Tibial nerve (tissue), 4 donors: ENCODE measurements around the gene KL. TPM values are rescaled to one million over a fixed set of nuclear protein-coding genes. Genes with fewer than 3 reads are reported as not detected.

Experiments used
- DNase-seq, 2 donors: peaks; one replicate each; pipeline ENCODE4 v3.0.0-alpha.2; 2019; ENCODE audit warnings: low spot score in 2 of 2
- H3K27ac ChIP-seq, 4 donors: fragments of 200-600 bp; sonication (generic) in 3 of 4; one replicate each; pipeline ENCODE4 v1.5.1; 2017 to 2019; ENCODE audit warnings: mild to moderate bottlenecking in 1 of 4
- H3K27me3 ChIP-seq, 2 donors: fragments of 200-600 bp; sonication (generic) in 1 of 2; one replicate each; pipeline versions ENCODE4 v1.5.1 to v1.6.0; 2017 to 2019
- H3K36me3 ChIP-seq, 3 donors: fragments of 200-600 bp; sonication (generic); one replicate each; pipeline ENCODE4 v1.5.1; 2018 to 2019
- H3K4me1 ChIP-seq, 4 donors: fragments of 200-600 bp; sonication (generic) in 3 of 4; one replicate each; pipeline ENCODE4 v1.5.1; 2017 to 2019
- H3K4me3 ChIP-seq, 4 donors: fragments of 200-600 bp; sonication (generic) in 3 of 4; one replicate each; pipeline ENCODE4 v1.5.1; 2017 to 2019; ENCODE audit warnings: mild to moderate bottlenecking in 1 of 4, moderate library complexity in 1 of 4
- H3K9me3 ChIP-seq, 4 donors: fragments of 200-600 bp; sonication (generic) in 3 of 4; one replicate each; pipeline ENCODE4 v1.5.1; 2017 to 2019
- EP300 ChIP-seq, 2 donors: sonication (generic); formaldehyde crosslinking; IDR thresholded peaks; one replicate each; pipeline ENCODE4 v1.6.1; 2017; ENCODE audit warnings: antibody characterized with exemption in 2 of 2, mild to moderate bottlenecking in 1 of 2
- POLR2A ChIP-seq, 2 donors: fragments of 450-650 bp; IDR thresholded peaks; one replicate each; pipeline ENCODE4 v1.6.1; 2017; ENCODE audit warnings: antibody characterized with exemption in 2 of 2, mild to moderate bottlenecking in 2 of 2, moderate library complexity in 2 of 2
- WGBS, 2 donors: methylation state at CpG; one replicate each; pipeline ENCODE4 v1.1.5; 2018; 5-methylcytosine and 5-hydroxymethylcytosine counted together
- total RNA-seq, 4 donors: library from RNA; depleted of rRNA; stranded (reverse); fragments of >200 nt; gene quantifications; one replicate each; pipeline ENCODE4 v1.1.0, GENCODE V29; 2016
- TF ChIP-seq, protein P1 (sequence below), 5 experiments: fragments of 200-600 bp in 3 of 5; fragments of 450-650 bp in 2 of 5; sonication (generic) in 3 of 5; IDR thresholded peaks; one replicate each; pipeline ENCODE4 v1.5.1; 2016 to 2019; ENCODE audit warnings: antibody characterized with exemption in 5 of 5, mild to moderate bottlenecking in 3 of 5, moderate library complexity in 2 of 5

The KL gene
- total RNA-seq, 4 donors from 2014 or later = 5.1 to 7.3 (median 6.9) TPM

GRCh38 chr13:33092073-33092987 lies 76.1 kb downstream of the KL start:
- DNase-seq = no peak
- H3K27ac ChIP-seq = no peak overlapping the region
- H3K4me3 ChIP-seq = no peak overlapping the region
- no peak for TF ChIP-seq EP300 (IDR thresholded peaks at IDR 0.05)
- TF ChIP-seq, protein P1, sequence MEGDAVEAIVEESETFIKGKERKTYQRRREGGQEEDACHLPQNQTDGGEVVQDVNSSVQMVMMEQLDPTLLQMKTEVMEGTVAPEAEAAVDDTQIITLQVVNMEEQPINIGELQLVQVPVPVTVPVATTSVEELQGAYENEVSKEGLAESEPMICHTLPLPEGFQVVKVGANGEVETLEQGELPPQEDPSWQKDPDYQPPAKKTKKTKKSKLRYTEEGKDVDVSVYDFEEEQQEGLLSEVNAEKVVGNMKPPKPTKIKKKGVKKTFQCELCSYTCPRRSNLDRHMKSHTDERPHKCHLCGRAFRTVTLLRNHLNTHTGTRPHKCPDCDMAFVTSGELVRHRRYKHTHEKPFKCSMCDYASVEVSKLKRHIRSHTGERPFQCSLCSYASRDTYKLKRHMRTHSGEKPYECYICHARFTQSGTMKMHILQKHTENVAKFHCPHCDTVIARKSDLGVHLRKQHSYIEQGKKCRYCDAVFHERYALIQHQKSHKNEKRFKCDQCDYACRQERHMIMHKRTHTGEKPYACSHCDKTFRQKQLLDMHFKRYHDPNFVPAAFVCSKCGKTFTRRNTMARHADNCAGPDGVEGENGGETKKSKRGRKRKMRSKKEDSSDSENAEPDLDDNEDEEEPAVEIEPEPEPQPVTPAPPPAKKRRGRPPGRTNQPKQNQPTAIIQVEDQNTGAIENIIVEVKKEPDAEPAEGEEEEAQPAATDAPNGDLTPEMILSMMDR (IDR thresholded peaks at IDR 0.05) = no peak
- TF ChIP-seq POLR2A (IDR thresholded peaks at IDR 0.05) = no peak
- H3K27me3 ChIP-seq = no peaks in the 10 kb centered on the region
- no peaks in the 10 kb centered on the region for H3K36me3 ChIP-seq
- peaks cover 0 to 9% (median 0%) of the 10 kb centered on the region in 4 donors for H3K4me1 ChIP-seq
- H3K9me3 ChIP-seq = no peaks in the 10 kb centered on the region
- WGBS, 2 donors = 80 to 82% methylated on average over 11 of the region's 11 CpGs

- 72 to 82% methylated on average over 2 of the region's 2 CpGs for WGBS, 2 donors
- no peak for TF ChIP-seq EP300 (IDR thresholded peaks at IDR 0.05)
- TF ChIP-seq POLR2A (IDR thresholded peaks at IDR 0.05) = no peak
- TF ChIP-seq, protein P1 (IDR thresholded peaks at IDR 0.05) = no peak
- H3K4me3 ChIP-seq = no peak overlapping the region
- no peaks in the 10 kb centered on the region for H3K27me3 ChIP-seq
- no peaks in the 10 kb centered on the region for H3K36me3 ChIP-seq
- DNase-seq = no peak
- H3K9me3 ChIP-seq = peaks cover 0 to 14% (median 2%) of the 10 kb centered on the region in 4 donors
- H3K27ac ChIP-seq = no peak overlapping the region
- H3K4me1 ChIP-seq = no peaks in the 10 kb centered on the region
Observed at GRCh38 chr13:33096886-33097605, 80.8 kb downstream of the KL start.

DNA sequence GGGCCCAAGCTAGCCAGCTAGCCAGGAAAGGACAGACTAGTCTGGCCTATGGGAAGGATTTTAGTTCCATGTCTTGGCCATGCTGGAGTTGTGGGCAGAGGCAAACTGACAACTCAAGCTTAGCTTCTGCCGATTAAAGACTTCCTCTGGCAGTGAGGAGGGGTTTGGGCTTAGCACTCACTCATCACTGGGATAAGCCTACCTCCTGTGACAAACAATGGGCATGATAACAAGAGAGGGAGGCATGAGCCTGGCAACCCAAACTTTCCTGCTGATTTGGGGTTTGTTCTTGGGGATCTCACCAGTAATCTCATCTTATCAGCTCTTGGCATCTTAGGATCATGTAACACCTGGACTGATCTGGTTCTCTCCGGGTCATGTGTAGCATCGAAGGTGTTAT lies 83.6 kb downstream of the KL start:
- Histone ChIP-seq H3K27ac (no peak overlapping the region), H3K36me3 (peaks cover 0 to 17% (median 0%) of the 10 kb centered on the region in 3 donors), H3K4me3 (no peak overlapping the region), H3K27me3 (no peaks in the 10 kb centered on the region), H3K9me3 (peaks cover 0 to 14% (median 2%) of the 10 kb centered on the region in 4 donors), H3K4me1 (no peaks in the 10 kb centered on the region)
- WGBS, 2 donors = 66 to 73% methylated on average over 3 of the region's 3 CpGs
- no peak for DNase-seq
- TF ChIP-seq POLR2A (IDR thresholded peaks at IDR 0.05) (no peak), EP300 (IDR thresholded peaks at IDR 0.05) (no peak)
- TF ChIP-seq, protein P1 (IDR thresholded peaks at IDR 0.05) = no peak

DNA sequence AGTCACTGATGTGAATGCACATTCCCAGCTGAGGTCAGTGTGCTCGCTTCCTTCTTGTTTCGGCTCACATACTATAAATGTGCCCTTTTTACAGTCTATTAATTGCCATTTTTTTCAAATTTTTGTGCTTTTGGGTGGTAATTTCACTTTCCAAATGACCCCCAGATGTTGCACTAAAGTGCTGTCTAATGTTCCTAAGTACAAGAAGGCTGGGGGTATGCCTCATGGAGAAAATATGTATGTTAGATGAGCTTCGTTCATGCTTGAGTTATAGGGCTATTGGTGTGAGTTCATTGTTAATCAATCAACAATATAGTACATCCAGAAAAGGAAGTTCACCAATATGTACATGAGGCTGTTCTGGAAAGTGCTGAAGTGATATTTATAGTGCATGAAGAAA lies 84.7 kb downstream of the KL start:
- Histone ChIP-seq H3K27ac (no peak overlapping the region), H3K4me1 (no peaks in the 10 kb centered on the region), H3K9me3 (peaks cover 0 to 14% (median 2%) of the 10 kb centered on the region in 4 donors), H3K36me3 (peaks cover 0 to 28% (median 2%) of the 10 kb centered on the region in 3 donors), H3K4me3 (no peak overlapping the region), H3K27me3 (no peaks in the 10 kb centered on the region)
- DNase-seq = no peak
- TF ChIP-seq EP300 (IDR thresholded peaks at IDR 0.05) (no peak), POLR2A (IDR thresholded peaks at IDR 0.05) (no peak)
- TF ChIP-seq, protein P1 (IDR thresholded peaks at IDR 0.05) = no peak
- 62 to 63% methylated on average over 3 of the region's 3 CpGs for WGBS, 2 donors

- no peak for DNase-seq
- WGBS, 2 donors = 62 to 78% methylated on average over 2 of the region's 2 CpGs
- Histone ChIP-seq H3K4me1 (no peaks in the 10 kb centered on the region), H3K9me3 (peaks cover 0 to 14% (median 2%) of the 10 kb centered on the region in 4 donors), H3K27me3 (no peaks in the 10 kb centered on the region), H3K4me3 (no peak overlapping the region), H3K27ac (no peak overlapping the region), H3K36me3 (peaks cover 0 to 37% (median 6%) of the 10 kb centered on the region in 3 donors)
- TF ChIP-seq, protein P1 (IDR thresholded peaks at IDR 0.05) = no peak
- TF ChIP-seq EP300 (IDR thresholded peaks at IDR 0.05) = no peak
- no peak for TF ChIP-seq POLR2A (IDR thresholded peaks at IDR 0.05)
Observed at GRCh38 chr13:33101835-33102234, 85.6 kb downstream of the KL start.
